ENCODE measurements around the gene PRPF38B. TPM values are rescaled to one million over a fixed set of nuclear protein-coding genes. Genes with fewer than 3 reads are reported as not detected.
"Not testable (repeated sequence)": the region's sequence is repeated elsewhere in the genome, so short reads cannot be mapped to it uniquely, and the experiment has no call there.

PRPF38B gene
- total and polyA plus RNA-seq, 2 donors = 27.3 to 69.6 TPM

DNA sequence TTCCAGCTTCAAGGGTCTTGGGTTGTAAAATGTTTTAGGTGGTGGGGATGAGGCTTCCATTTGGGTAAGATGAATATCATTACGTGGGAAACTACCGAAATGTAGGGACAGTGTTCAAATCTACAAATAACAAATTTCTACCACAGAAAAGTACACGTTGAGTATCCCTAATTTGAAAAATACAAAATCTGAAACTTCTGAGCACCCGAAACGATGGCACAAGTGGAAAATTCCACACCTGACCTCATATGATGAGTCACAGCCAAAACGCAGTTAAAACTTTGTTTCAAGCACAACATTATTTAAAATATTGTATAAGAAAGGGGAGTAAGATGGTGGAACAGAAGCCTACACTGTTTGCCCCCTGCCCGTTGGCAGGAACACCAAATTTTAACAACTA is 22.4 kb upstream of the PRPF38B start:
- Histone ChIP-seq H3K27ac (ENCODE audit: low read depth in 1 of 2, low read length in 1 of 2) (no peak overlapping the region), H3K9me3 (ENCODE audit: control insufficient read depth in 2 of 2, insufficient read depth in 1 of 2, low read length in 1 of 2) (no peaks in the 10 kb centered on the region), H3K4me3 (ENCODE audit: low read length in 2 of 2) (no peak overlapping the region), H3K36me3 (ENCODE audit: control insufficient read depth in 2 of 2, insufficient read depth in 2 of 2, low read length in 1 of 2) (no peaks in the 10 kb centered on the region), H3K27me3 (ENCODE audit: control insufficient read depth in 2 of 2, insufficient read depth in 1 of 2, low read length in 1 of 2) (no peaks in the 10 kb centered on the region), H3K4me1 (ENCODE audit: control insufficient read depth in 2 of 2, insufficient read depth in 2 of 2, low read length in 2 of 2) (no peaks in the 10 kb centered on the region)
- 86% methylated on average over 7 of the region's 7 CpGs for WGBS
- DNase-seq (ENCODE audit: low read depth in 6 of 9, low spot score in 9 of 9) = no peak

DNA sequence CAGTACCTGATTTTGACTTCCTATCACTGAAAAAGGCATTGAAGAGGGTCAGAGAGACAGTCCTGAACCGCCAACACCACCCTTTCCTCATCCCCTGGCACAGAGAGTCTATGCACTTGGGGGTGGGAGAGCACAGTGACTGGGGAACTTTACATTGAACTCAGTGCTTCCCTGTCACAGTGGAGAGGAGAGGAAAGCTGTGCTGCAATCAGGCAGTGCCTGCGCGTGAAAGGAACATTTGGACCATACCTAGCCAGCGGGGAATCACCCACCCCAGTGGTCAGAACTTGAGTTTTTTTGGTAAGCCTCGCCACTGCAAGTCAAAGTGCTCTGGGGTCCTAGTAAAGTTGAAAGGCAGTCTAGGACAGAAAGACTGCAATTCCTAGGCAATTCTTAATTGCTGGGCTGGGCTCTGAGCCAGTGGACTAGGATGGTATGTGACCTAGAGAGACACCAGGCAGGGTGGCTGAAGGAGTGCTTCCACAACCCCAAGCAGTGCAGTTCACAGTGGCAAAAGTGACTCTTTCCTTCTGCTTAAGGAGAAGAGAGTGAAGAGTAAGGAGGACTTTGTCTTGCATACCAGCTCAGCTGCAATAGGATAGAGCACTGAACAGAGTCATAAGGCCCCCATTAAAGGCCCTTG is 21.9 kb upstream of the PRPF38B start:
- H3K36me3 ChIP-seq (ENCODE audit: control insufficient read depth in 2 of 2, insufficient read depth in 2 of 2, low read length in 1 of 2) = no peaks in the 10 kb centered on the region
- H3K27ac ChIP-seq (ENCODE audit: low read depth in 1 of 2, low read length in 1 of 2) = no peak overlapping the region
- no peak overlapping the region for H3K4me3 ChIP-seq (ENCODE audit: low read length in 2 of 2)
- DNase-seq (ENCODE audit: low read depth in 6 of 9, low spot score in 9 of 9) = no peak
- no peaks in the 10 kb centered on the region for H3K4me1 ChIP-seq (ENCODE audit: control insufficient read depth in 2 of 2, insufficient read depth in 2 of 2, low read length in 2 of 2)
- no peaks in the 10 kb centered on the region for H3K9me3 ChIP-seq (ENCODE audit: control insufficient read depth in 2 of 2, insufficient read depth in 1 of 2, low read length in 1 of 2)
- no peaks in the 10 kb centered on the region for H3K27me3 ChIP-seq (ENCODE audit: control insufficient read depth in 2 of 2, insufficient read depth in 1 of 2, low read length in 1 of 2)
- WGBS = 97% methylated on average over 5 of the region's 5 CpGs

DNA sequence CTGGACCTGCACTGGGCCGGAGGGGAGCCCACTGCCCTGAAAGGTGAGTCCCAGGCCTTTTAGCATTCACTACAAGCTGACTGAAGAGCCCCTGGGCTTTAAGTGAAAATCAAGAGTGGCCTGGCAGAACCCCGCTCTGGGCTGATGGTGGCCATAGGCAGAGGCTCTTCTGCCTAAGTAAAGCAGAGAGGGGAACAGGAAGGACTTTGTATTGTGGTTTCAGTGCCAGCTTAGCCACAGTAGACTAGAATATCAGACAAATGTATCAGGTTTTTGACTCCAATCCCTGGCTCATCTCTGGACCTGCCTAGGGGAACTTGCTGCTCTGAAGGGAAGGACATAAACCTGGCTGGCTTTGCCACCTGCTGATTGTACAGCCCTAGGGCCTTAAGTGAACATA is 21.0 kb upstream of the PRPF38B start:
- no peak for DNase-seq (ENCODE audit: low read depth in 6 of 9, low spot score in 9 of 9)
- H3K9me3 ChIP-seq (ENCODE audit: control insufficient read depth in 2 of 2, insufficient read depth in 1 of 2, low read length in 1 of 2) = no peaks in the 10 kb centered on the region
- H3K36me3 ChIP-seq (ENCODE audit: control insufficient read depth in 2 of 2, insufficient read depth in 2 of 2, low read length in 1 of 2) = no peaks in the 10 kb centered on the region
- no peak overlapping the region for H3K27ac ChIP-seq (ENCODE audit: low read depth in 1 of 2, low read length in 1 of 2)
- no peaks in the 10 kb centered on the region for H3K4me1 ChIP-seq (ENCODE audit: control insufficient read depth in 2 of 2, insufficient read depth in 2 of 2, low read length in 2 of 2)
- 95% methylated on average over 2 of the region's 2 CpGs for WGBS
- no peak overlapping the region for H3K4me3 ChIP-seq (ENCODE audit: low read length in 2 of 2)
- H3K27me3 ChIP-seq (ENCODE audit: control insufficient read depth in 2 of 2, insufficient read depth in 1 of 2, low read length in 1 of 2) = no peaks in the 10 kb centered on the region

DNA sequence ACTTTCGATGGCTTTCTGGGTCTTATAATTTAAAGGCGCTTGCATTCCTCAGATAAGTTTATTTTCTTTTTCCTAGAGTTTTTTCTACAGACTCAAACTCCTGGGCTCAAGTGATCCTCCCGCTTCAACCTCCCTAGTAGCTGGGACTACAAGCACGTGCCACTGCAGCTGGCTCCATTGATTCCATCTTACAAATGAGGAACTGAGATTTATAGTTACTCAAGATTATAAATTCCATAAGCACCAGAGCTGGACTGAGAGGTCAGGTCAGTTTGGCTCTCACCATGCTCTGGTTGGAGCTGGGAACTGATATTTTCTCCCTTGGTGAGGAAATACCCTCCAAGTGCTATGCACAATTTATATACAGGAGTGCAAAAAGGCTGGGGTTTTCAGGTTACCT is 13.4 kb upstream of the PRPF38B start:
- Histone ChIP-seq H3K9me3 (ENCODE audit: control insufficient read depth in 2 of 2, insufficient read depth in 1 of 2, low read length in 1 of 2) (no peaks in the 10 kb centered on the region), H3K27ac (ENCODE audit: low read depth in 1 of 2, low read length in 1 of 2) (no peak overlapping the region), H3K36me3 (ENCODE audit: control insufficient read depth in 2 of 2, insufficient read depth in 2 of 2, low read length in 1 of 2) (no peaks in the 10 kb centered on the region), H3K27me3 (ENCODE audit: control insufficient read depth in 2 of 2, insufficient read depth in 1 of 2, low read length in 1 of 2) (no peaks in the 10 kb centered on the region), H3K4me3 (ENCODE audit: low read length in 2 of 2) (no peak overlapping the region), H3K4me1 (ENCODE audit: control insufficient read depth in 2 of 2, insufficient read depth in 2 of 2, low read length in 2 of 2) (no peaks in the 10 kb centered on the region)
- WGBS = 94% methylated on average over 4 of the region's 4 CpGs
- no peak for DNase-seq (ENCODE audit: low read depth in 6 of 9, low spot score in 9 of 9)

- Histone ChIP-seq H3K27ac (ENCODE audit: low read depth in 1 of 2, low read length in 1 of 2) (no peak overlapping the region), H3K4me3 (ENCODE audit: low read length in 2 of 2) (no peak overlapping the region), H3K27me3 (ENCODE audit: control insufficient read depth in 2 of 2, insufficient read depth in 1 of 2, low read length in 1 of 2) (no peaks in the 10 kb centered on the region), H3K9me3 (ENCODE audit: control insufficient read depth in 2 of 2, insufficient read depth in 1 of 2, low read length in 1 of 2) (no peaks in the 10 kb centered on the region), H3K4me1 (ENCODE audit: control insufficient read depth in 2 of 2, insufficient read depth in 2 of 2, low read length in 2 of 2) (no peaks in the 10 kb centered on the region), H3K36me3 (ENCODE audit: control insufficient read depth in 2 of 2, insufficient read depth in 2 of 2, low read length in 1 of 2) (no peaks in the 10 kb centered on the region)
- WGBS = 85% methylated on average over 10 of the region's 10 CpGs
- DNase-seq (ENCODE audit: low read depth in 6 of 9, low spot score in 9 of 9) = no peak
Observed at GRCh38 chr1:108679586-108680213, 12.4 kb upstream of the PRPF38B start.

DNA sequence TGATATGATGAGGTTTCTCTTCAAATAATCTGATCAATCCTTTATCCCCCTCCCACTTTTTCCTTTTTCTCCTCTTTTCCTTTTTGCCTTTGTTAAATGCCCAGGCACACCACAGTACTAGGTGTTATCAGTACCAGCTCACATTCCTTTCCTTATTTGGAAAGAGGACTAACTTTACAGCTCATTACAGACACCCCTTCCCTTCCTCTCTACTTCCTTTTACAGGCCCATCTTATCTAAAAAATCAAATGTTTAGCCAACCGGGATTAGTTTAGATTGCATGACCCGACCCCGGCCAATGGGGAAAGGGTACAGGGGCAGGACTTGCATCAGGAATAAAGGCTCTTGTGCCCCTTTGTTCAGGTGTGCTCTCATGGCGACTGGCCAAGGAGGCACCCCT is 10.4 kb upstream of the PRPF38B start:
- not testable (repeated sequence) for H3K4me3 ChIP-seq (ENCODE audit: low read length in 2 of 2); H3K36me3 ChIP-seq (ENCODE audit: control insufficient read depth in 2 of 2, insufficient read depth in 2 of 2, low read length in 1 of 2); DNase-seq (ENCODE audit: low read depth in 6 of 9, low spot score in 9 of 9); H3K9me3 ChIP-seq (ENCODE audit: control insufficient read depth in 2 of 2, insufficient read depth in 1 of 2, low read length in 1 of 2); H3K27ac ChIP-seq (ENCODE audit: low read depth in 1 of 2, low read length in 1 of 2); H3K27me3 ChIP-seq (ENCODE audit: control insufficient read depth in 2 of 2, insufficient read depth in 1 of 2, low read length in 1 of 2); H3K4me1 ChIP-seq (ENCODE audit: control insufficient read depth in 2 of 2, insufficient read depth in 2 of 2, low read length in 2 of 2)
- 89% methylated on average over 4 of the region's 4 CpGs for WGBS

- H3K4me3 ChIP-seq (ENCODE audit: low read length in 2 of 2) = no peak overlapping the region
- H3K27ac ChIP-seq (ENCODE audit: low read depth in 1 of 2, low read length in 1 of 2) = no peak overlapping the region
- H3K27me3 ChIP-seq (ENCODE audit: control insufficient read depth in 2 of 2, insufficient read depth in 1 of 2, low read length in 1 of 2) = no peaks in the 10 kb centered on the region
- H3K36me3 ChIP-seq (ENCODE audit: control insufficient read depth in 2 of 2, insufficient read depth in 2 of 2, low read length in 1 of 2) = no peaks in the 10 kb centered on the region
- no peak for DNase-seq (ENCODE audit: low read depth in 6 of 9, low spot score in 9 of 9)
- no peaks in the 10 kb centered on the region for H3K9me3 ChIP-seq (ENCODE audit: control insufficient read depth in 2 of 2, insufficient read depth in 1 of 2, low read length in 1 of 2)
- 99% methylated on average over 1 of the region's 1 CpG for WGBS
- no peaks in the 10 kb centered on the region for H3K4me1 ChIP-seq (ENCODE audit: control insufficient read depth in 2 of 2, insufficient read depth in 2 of 2, low read length in 2 of 2)
Observed at GRCh38 chr1:108685529-108685928, 6.6 kb upstream of the PRPF38B start.

- Histone ChIP-seq H3K27me3 (ENCODE audit: control insufficient read depth in 2 of 2, insufficient read depth in 1 of 2, low read length in 1 of 2) (no peaks in the 10 kb centered on the region), H3K36me3 (ENCODE audit: control insufficient read depth in 2 of 2, insufficient read depth in 2 of 2, low read length in 1 of 2) (no peaks in the 10 kb centered on the region), H3K27ac (ENCODE audit: low read depth in 1 of 2, low read length in 1 of 2) (no peak overlapping the region), H3K4me1 (ENCODE audit: control insufficient read depth in 2 of 2, insufficient read depth in 2 of 2, low read length in 2 of 2) (peaks cover 0 to 6% of the 10 kb centered on the region in 2 donors), H3K9me3 (ENCODE audit: control insufficient read depth in 2 of 2, insufficient read depth in 1 of 2, low read length in 1 of 2) (no peaks in the 10 kb centered on the region), H3K4me3 (ENCODE audit: low read length in 2 of 2) (no peak overlapping the region)
- 78% methylated on average over 2 of the region's 2 CpGs for WGBS
- no peak for DNase-seq (ENCODE audit: low read depth in 6 of 9, low spot score in 9 of 9)
Observed at GRCh38 chr1:108686614-108687313, 5.3 kb upstream of the PRPF38B start.

GRCh38 chr1:108691128-108691941 is 775 bp upstream of the PRPF38B start:
- peak overlapping the region; percentile 100 for H3K27ac ChIP-seq (ENCODE audit: low read depth in 1 of 2, low read length in 1 of 2)
- H3K27me3 ChIP-seq (ENCODE audit: control insufficient read depth in 2 of 2, insufficient read depth in 1 of 2, low read length in 1 of 2) = no peaks in the 10 kb centered on the region
- peak in 1 of 9 donors; percentile 10 for DNase-seq (ENCODE audit: low read depth in 6 of 9, low spot score in 9 of 9)
- peaks cover 0 to 2% of the 10 kb centered on the region in 2 donors for H3K9me3 ChIP-seq (ENCODE audit: control insufficient read depth in 2 of 2, insufficient read depth in 1 of 2, low read length in 1 of 2)
- peaks cover 0 to 6% of the 10 kb centered on the region in 2 donors for H3K4me1 ChIP-seq (ENCODE audit: control insufficient read depth in 2 of 2, insufficient read depth in 2 of 2, low read length in 2 of 2)
- peaks cover 4 to 9% of the 10 kb centered on the region in 2 donors for H3K36me3 ChIP-seq (ENCODE audit: control insufficient read depth in 2 of 2, insufficient read depth in 2 of 2, low read length in 1 of 2)
- H3K4me3 ChIP-seq (ENCODE audit: low read length in 2 of 2) = peak overlapping the region; percentile 76 to 80
- WGBS = 21% methylated on average over 12 of the region's 12 CpGs
